GM19239 (cell line): ENCODE measurements around the gene RNPS1.

Experiments used
- DNase-seq: peaks from one replicate; pipeline ENCODE4 v3.0.0; 2011; ENCODE audit warnings: low spot score; ENCODE audit not compliant: insufficient read length
- FAIRE-seq: peaks from 2 replicates; lab custom pipeline; 2011; peaks lifted over from hg19 to GRCh38; lab: Jason Lieb, UNC

The RNPS1 gene

DNA sequence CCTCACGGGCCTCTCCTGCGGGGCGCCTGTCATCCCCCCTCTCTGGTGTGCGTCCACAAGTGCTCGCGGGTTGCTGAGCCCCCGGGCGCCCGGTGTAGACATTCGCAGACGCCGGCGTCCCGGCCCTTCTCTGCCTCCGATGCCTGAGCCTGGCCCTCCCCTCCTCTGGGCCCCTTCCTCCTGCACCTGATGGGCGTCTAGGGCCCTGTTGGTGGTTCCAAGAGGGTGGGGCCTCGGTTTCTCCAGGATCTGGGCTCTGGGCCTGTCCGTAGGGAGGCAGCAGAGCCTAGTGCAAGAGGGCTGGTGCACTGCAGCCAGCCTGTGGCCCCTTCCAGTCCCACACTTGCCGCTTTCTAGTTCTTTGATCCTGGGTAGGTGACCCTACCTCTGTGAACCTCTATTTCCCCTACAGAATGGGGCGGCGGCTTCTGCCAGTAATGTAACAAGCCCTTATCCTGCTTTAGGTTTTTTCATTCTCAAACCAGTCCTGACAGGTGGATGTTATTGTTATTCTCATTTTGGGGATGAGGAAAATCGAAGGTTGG is 43.9 kb downstream of the RNPS1 start:
- DNase-seq (peak; percentile 52), FAIRE-seq (peak; percentile 18)

DNA sequence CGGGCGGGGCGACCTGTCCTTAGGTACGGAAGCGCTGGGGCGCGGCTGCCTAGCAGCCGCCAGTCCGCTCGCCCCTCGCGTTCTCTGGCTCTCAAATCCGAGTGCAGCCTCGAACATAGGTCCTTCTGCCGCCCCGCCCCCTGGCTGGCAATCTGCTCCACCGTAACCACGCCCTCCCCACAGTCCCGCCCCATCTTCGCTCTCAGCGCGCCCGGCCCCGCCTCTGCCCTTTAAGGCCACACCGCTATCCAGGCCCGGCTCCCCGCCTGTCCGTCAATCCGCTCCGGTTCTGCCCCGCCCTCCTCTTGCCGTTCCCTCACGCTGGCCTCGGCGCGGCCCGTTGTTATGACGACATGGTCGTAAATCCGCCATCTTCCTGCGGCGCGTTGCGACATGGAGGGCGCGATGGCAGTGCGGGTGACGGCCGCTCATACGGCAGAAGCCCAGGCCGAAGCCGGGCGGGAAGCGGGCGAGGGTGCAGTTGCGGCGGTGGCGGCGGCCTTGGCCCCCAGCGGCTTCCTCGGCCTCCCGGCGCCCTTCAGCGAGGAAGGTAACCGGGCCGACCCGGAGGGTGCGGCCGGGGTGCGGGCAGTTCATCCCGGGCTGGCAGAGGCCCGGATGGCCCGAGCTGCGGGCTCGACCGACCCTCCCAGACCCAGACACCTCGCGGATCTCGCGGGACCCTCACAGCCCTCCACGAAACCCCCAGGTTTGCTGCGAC is 44.5 kb downstream of the RNPS1 start, which contains the start of gene E4F1:
Gene E4F1, plus strand, starts transcription at position 371 of the 721 bp plus-strand sequence. Its CDS starts 23 bp downstream, at position 394.
- DNase-seq (peak; percentile 100), FAIRE-seq (peak; percentile 99)

DNA sequence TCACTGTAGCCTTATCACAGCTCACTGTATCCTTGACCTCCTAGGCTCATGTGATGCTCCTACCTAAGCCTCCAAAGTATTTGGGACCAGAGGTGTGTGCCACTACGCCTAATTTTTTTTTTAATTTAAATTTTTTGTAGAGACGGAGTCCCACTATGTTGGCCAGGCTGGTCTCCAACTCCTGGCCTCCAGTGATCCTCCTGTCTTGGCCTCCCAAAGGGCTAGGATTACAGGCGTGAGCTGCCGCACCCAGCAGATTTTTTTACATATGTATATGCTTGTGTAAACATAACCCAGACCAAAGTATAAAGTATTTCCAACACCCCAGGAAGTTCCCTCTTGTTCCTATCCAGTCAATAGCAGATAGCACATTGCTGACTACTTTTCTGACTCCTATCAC is 51.6 kb downstream of the RNPS1 start:
- DNase-seq (no peak), FAIRE-seq (no peak)

DNA sequence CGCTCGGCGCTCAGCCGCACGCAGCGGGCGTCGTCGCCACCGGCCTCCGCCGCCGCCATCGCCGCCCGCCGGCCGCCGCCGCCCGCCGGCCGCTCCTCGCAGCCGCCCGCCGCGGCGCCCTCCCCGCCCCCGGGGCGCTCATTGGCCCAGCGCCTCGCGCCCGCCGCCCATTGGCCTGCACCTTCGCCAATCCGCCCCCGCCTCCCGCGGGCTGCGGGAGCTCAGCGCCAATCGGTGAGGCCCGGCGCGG is 53.3 kb downstream of the RNPS1 start, which contains the start of gene PGP:
Gene PGP, minus strand, starts transcription at position 122 of the 250 bp plus-strand sequence. Its CDS starts 63 bp downstream, at position 59.
- no peak for FAIRE-seq
- DNase-seq = no peak

DNA sequence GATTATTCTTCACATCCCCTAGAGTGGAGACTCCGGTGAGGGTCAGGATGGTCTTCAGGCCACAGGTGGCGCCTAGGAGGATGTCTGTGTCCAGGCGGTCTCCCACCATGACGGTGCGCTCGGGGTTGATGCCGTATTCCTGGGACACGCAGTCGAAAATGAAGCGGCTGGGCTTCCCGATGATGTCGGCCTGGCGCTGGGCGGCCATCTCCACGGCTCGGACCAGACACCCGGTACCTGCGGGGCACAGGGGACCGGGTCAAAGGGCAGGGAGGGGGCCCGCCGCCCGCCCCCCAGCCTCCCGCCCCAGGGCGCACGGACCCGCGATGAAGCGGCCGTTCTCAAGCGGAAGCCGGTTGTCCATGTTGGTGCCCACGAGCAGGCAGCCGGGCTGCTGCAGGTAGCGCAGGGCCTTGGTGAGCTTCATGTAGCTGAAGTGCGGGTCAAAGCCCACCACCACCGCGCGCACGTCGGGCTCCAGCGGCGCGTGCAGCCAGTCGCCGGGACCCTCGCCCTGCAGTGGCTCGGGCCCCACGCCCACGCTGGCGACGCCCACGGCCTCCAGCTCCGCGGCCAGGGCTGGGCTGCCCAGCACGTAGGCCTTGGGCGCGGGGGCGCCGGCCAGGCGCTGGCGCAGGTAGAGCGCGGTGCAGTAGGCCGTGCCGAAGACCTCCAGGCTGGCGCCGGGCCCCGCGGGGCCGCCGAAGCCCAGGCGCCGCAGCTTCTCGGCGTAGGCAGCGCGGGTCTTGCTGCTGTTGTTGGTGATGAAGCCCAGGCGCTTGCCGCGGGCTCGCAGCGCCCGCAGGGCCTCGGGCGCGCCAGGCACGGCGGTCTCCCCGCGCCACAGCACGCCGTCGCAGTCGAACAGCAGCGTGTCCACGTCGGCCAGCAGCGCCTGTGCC is 53.9 kb downstream of the RNPS1 start:
- DNase-seq (no peak), FAIRE-seq (no peak)

DNA sequence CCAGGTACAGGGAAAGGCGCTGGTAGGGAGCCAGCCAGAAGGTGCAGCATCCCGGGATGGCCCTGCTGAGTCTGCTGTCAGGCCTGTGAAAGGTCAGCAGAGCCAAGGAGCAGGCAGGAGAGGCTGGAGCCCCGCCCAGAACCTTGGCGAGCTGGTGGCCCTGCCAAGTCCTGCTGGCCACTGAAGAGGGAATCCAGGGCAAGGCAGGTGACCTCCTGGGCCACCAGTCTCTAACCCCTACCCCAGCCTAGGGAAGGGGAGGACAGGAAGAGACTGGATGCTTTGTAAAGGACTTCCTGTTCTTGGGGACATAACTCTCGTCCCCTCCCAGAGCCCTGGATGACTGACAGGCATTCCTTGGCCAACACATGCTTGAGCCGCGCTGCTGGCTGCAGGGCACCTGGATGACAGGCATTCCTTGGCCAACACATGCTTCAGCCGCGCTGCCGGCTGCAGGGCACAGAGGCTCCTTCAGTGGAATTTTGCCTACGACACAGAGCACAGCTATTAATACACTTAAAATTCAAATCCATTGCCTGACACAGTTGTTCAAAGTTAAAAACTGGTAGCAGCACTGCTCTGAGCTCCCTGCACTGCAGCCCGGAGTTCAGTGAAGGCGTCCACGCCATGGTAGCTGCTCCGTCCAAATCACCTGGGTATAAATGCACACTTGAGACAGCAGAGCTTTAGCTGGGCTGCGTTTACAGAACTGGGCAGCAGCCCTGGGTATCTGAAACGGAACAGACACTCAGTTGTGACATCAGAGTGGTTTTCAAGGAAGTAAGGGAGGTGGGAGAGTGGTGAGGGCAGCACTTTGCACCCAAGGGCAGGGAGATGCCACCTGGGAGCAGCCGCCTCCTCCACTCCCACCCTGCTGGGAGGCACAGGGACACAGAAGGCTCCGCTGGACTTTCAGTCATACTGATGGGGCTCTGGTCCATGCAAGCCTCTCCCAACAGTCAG is 55.3 kb downstream of the RNPS1 start:
- DNase-seq (no peak), FAIRE-seq (no peak)

DNA sequence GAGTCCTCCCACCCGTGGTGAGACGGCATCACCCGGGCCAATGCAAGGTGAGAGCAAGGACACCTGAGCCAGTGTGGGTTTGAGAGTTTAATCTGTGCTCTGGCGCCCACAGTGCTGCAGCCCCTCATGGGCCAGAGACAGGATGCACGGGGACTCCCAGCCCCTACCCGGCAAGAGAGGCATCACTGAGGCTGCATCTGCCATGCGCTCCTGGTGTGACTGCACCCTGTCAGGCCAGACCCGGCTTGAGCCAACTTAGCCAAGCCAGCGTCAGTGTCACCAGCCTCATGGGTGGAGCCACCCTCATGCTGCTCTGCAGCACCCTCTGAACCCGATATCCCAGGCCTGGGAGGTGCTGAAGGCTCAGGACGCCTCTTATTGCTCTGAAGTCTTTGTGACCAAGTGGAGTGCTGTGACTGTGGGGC is 56.0 kb downstream of the RNPS1 start:
- FAIRE-seq = no peak
- DNase-seq = no peak

DNA sequence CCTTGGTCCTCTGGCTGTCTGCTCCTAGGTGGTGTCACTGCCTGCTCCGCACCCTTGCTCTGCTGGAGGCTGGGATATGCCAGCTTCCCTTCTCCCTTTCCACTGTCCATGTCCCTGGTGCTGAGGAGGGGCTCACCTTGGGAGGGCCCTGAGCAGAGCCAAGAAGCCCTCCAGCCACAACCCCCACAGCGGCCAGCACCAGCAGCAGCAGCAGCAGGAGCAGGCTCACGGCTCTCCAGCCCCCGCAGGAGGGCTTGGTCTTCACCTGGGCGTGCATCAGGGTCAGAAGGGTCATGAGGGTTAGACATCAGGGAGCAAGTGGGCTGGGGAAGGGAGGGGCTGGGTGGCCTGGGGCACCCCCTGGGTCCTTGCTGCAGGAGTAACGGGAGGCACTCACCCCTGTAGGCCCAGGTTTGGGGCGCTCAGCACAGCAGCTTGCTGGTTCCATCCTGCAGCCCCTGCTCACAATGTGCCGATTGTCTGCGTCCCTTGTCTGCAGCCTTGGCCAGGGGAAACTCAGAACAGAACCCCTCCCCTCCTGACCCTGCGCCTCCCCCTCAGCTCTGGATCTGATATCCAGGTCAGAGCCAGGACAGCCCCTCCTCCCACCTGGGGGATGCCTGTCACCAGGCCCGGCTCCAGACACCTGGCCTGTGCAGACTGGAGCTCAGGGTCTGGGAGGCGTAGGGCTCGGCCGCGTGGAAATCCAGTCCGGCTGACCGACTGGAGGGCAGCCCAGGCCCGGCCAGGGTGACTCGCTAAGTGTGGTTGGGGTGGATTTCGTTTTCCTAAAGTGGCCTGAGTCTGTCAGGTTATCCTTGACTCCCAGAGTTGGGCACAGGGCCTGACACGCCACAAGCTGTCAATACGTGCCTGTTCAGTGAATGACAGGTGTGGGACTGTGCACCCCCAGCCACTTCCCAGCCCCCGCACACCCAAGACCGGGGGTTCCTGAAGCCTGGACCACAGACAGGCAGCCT is 57.2 kb downstream of the RNPS1 start, which contains the start of gene BRICD5:
Gene BRICD5, minus strand, starts transcription at position 478 of the 980 bp plus-strand sequence. Its CDS starts 30 bp downstream, at position 448.
- DNase-seq (no peak), FAIRE-seq (no peak)

DNA sequence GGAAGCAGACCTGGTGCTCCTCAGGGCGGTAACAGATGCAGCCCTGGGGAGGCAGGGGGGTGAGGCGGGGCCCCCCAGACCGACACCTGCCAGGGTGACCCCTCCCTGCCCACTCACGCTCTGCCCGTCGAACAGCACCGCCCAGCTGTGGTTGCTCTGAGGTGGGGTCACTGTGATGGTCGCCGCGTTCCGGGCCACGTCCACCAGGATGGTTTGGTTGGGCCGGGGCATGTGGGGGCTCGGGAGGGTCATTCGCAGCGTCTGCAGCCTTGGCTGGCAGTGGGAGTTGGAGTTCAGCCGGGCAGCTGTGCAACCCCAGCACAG is 58.0 kb downstream of the RNPS1 start:
- DNase-seq (no peak), FAIRE-seq (no peak)

DNA sequence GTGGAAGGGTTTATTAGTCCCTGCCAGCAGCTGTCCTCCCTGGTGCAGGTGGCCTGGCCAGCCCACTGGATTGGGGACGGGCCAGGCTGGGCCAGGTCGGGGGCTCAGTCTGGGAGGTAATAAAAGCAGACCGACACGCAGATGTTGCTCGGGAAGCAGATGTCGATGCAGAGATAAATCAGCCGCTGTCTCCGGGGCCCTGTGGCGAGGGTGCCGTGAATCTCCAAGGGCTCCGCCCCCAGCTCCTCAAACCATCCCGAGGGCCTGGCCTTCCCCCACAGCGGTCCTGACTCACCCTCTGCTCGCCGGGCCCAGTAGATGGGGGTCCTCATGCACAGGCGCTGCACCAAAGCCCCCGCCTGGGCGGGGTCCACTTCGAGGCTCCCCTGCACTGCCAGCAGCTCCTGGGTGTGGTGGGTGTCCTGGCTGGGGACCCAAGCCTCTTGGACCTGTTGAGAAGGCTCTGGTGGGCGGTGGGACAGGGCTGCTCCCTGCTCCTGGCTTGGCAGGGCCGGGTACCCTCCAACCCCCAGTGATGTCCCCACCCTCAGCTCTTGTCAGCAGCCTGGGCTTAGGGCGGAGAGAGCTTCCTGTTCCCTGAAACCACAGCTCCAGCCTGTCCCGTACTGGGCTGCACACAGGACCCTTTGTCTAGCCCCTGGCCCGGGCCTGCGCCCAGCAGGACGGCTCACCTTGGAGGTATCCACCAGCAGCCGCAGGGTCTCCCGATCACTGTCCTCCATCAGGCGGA is 58.5 kb downstream of the RNPS1 start:
- FAIRE-seq = no peak
- no peak for DNase-seq

DNA sequence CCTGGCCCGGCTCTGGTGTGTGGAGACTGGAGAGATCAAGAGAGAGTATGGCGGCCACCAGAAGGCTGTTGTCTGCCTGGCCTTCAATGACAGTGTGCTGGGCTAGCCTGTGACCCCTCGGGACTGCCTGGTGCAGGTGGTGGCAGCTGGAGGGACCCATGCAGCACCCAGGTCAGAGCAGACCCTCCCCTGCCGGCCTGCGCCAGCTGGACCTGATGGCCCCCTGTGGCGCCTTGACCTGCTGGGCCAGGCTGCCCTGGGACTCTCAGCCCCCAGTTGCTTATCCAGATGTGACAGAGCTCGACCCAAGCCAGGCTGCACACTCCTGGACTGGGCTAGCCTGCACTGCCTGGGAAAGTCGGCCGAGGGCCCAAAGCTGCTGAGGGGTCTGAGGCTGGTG is 59.2 kb downstream of the RNPS1 start:
- DNase-seq = no peak
- FAIRE-seq = no peak

DNA sequence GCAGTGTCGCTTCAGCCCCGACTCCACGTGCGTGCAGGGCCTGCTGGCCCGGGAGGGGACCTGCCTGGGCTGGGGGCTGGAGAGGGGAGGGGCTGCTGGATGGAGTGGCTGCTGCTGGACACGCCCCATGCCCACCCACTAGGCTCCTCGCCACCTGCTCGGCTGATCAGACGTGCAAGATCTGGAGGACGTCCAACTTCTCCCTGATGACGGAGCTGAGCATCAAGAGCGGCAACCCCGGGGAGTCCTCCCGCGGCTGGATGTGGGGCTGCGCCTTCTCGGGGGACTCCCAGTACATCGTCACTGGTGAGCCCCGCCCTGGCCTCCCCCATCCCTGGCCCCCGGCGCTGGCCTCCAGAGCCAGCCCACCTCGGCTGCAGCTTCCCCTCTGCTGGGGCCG is 59.6 kb downstream of the RNPS1 start:
- FAIRE-seq (no peak), DNase-seq (no peak)

DNA sequence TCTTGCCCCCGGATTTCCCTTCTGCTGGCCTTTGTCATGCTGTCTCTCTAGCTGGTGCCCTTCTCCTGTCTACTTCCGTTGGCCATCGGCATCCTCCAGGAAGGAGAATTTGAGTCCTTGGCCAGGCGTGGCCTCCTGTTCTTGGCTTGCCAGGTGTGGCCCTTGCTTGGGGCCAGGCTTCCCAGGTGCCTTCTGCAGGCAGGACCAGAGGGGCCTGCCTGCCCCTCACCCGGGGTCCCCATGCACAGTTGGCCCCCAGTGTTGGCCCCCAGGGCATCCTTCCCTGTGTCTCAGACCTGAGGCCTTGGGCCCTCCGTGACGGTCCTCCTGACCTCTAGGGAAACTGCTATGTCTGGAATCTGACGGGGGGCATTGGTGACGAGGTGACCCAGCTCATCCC is 60.1 kb downstream of the RNPS1 start:
- FAIRE-seq (no peak), DNase-seq (no peak)

DNA sequence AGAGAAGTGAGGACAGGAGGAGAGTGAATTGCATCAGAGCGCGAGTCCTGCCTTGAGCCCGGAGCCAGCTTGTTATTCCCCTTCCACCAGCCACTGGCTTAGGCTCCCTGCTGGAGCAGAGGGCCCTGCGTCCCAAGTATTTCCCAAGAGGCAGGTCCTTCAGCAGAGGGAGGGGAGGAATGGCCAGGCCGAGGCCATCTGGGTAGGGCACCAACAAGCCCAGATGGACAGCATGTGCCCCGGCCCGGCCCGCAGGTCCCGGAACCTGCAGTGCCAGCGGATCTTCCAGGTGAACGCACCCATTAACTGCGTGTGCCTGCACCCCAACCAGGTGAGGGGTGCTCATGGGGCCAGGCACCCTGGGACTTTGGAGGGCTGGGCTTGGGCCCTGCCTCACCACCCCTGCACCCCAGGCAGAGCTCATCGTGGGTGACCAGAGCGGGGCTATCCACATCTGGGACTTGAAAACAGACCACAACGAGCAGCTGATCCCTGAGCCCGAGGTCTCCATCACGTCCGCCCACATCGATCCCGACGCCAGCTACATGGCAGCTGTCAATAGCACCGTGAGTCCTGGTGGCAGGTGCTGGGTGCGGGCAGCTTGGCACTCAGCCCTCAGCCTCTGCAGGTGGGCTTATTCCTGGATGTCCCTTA is 61.0 kb downstream of the RNPS1 start:
- FAIRE-seq (no peak), DNase-seq (no peak)

DNA sequence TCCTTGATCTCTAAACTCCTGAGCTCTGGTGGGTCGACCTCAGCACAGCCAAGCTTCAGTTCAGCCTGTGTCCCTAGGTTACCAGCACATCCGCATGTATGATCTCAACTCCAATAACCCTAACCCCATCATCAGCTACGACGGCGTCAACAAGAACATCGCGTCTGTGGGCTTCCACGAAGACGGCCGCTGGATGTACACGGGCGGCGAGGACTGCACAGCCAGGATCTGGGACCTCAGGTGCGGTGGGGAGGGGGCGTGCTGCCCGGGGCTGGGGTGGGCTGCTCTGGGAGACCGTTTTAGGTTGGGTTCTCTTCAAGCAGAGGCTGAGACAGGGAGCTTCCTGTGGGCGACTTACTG is 61.5 kb downstream of the RNPS1 start:
- DNase-seq (no peak), FAIRE-seq (no peak)

DNA sequence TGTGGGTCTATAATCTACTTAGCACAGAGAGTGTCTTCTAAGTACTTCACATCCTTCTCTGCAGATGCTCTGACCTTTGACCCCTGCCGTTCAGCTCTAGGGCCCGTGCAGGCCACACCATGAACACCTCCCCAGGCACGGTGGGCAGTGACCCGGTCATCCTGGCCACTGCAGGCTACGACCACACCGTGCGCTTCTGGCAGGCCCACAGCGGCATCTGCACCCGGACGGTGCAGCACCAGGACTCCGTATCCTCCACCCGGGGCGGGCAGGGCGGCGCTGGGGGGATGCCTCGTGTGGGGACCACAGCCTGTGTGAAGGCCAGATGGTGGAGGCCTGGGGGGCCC is 62.0 kb downstream of the RNPS1 start:
- no peak for FAIRE-seq
- no peak for DNase-seq

DNA sequence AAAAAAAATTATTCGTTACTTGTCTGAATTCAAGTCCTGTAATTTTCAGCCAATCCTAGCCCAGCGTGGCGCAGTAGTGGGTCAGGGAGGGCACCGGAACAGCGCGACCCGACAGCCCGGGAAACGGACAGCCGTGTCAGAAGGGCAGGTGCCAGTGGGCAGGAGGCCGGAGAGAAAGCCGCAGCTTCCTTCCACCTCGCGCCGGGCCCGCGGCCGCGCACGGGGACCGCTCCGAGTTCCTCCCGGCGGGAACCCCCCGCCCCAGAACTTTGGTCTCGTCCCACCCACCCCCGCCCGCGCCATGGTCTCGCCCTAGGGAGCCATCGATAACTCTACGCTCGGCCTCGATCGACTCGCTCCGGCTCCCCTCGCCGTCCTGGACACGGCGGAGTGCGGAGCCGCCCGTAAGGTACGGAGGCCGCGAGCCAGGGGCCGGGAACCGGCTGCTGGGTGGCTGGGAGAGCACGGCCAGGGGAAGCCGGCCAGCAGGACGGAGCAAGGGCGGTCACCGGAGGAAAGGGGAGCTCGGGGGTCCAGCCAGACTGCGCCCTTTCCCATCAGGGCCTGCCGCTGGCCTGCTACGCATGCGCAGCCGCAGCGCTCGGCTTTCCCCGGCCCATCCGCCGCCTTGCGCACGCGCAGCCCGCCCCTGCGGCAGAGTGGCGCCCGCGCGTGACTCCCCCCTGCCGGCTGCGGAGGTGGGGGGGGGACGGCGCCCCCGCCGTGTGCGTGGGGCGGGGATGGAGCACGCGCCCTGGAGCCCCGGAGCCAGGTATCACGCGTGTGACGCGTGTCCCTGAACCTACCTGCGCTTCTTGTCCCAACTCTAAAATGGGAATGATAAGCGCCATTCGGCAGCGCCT is 62.6 kb downstream of the RNPS1 start, which contains the start of gene MLST8:
Gene MLST8, plus strand, starts transcription at position 351 of the 863 bp plus-strand sequence. CDS start 632 bp downstream, outside the sequence.
- FAIRE-seq (peak; percentile 88), DNase-seq (peak; percentile 99)
